GM18951 (cell line): Measurements from ENCODE around the gene ALAD.

ENCODE experiments used
- POLR2A ChIP-seq: IDR thresholded peaks from 4 replicates; pipeline ENCODE4 v1.6.1; 2011; ENCODE audit warnings: mild to moderate bottlenecking; ENCODE audit not compliant: insufficient read length, insufficient read depth; ENCODE audit errors: extremely low read depth
- in situ Hi-C: fragments of 300-500 bp; cut with MboI; formaldehyde crosslinking; loops from one replicate; pipeline ENCODE4 v1.12.0; 2022; ENCODE audit warnings: low sequenced_read_pairs, mixed read lengths, inconsistent platforms; ENCODE audit not compliant: unreplicated experiment

Gene ALAD

DNA sequence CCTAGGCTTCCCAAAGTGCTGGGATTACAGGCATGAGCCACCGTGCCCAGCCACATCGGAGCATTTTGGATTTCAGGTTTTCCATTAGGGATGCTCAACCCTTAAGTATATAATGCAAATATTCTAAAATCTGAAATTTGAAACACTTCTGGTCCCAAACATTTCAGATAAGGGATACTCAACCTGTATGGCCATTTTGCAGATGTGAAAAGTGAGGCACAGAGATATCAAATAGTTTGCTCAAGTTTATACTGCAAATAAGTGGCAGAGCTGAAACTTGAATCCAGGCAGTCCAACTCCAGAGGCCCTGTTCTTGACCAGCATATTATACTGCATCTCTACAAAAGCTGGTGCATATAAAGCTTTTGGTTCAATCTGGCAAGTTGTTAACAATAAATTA lies 63.4 kb downstream of the ALAD start:
- no peak for TF ChIP-seq POLR2A
- in situ Hi-C loops, result no loop called here
